A549 (cell line): Measurements from ENCODE around the gene RAP2C.

Experiments used
- SREBF2 ChIP-seq: fragments of 450-650 bp; IDR thresholded peaks from 2 replicates; pipeline ENCODE4 v1.6.1; 2014; ENCODE audit warnings: mild to moderate bottlenecking, moderate library complexity
- TF ChIP-seq, protein P1 (sequence below): fragments of >200 bp; sonication (Bioruptor Twin); formaldehyde crosslinking; IDR thresholded peaks from 3 replicates; pipeline ENCODE4 v1.6.1; 2016

DNA sequence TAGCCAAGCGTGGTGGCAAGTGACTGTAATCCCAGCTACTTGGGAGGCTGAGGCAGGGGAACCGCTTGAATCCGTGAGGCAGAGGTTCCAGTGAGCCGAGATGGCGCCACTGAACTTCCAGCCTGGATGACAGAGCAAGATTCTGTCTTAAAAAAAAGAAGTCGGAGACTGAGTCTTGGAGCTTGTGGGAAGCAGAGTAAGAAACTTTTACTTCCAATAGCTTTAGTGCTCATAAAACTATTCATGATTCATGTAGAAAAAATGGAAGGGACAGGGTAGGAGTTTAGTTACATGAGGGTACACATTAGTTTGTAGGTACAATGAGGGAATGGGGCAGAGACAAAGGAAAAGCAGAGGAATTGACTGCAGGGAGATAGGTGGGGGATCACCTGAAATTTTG, 19.3 kb downstream of the RAP2C start:
- no peak for TF ChIP-seq SREBF2
- TF ChIP-seq, protein P1, sequence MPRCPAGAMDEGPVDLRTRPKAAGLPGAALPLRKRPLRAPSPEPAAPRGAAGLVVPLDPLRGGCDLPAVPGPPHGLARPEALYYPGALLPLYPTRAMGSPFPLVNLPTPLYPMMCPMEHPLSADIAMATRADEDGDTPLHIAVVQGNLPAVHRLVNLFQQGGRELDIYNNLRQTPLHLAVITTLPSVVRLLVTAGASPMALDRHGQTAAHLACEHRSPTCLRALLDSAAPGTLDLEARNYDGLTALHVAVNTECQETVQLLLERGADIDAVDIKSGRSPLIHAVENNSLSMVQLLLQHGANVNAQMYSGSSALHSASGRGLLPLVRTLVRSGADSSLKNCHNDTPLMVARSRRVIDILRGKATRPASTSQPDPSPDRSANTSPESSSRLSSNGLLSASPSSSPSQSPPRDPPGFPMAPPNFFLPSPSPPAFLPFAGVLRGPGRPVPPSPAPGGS = no peak
